Activated naive CD8-positive, alpha-beta T cell treated with anti-CD3 and anti-CD28 coated beads, Interleukin-2, amount 50 U/mL, for 24 hours (primary cell): Measurements from ENCODE around the gene GPRC5C.

ENCODE experiments used
- ATAC-seq: fragments of 150-1000 bp; cut with Tn5 transposase; one replicate; pipeline ENCODE4 v1.10.0; 2021
- DNase-seq: peaks from one replicate; pipeline ENCODE4 v3.0.0; 2021
- H3K27ac Mint-ChIP-seq: one replicate; pipeline ENCODE4 v1.8.0; 2021; ENCODE audit warnings: mild to moderate bottlenecking, mixed read lengths
- H3K27me3 Mint-ChIP-seq: one replicate; pipeline ENCODE4 v1.8.0; 2021; ENCODE audit warnings: mixed read lengths
- H3K36me3 Mint-ChIP-seq: one replicate; pipeline ENCODE4 v1.8.0; 2021; ENCODE audit warnings: low read depth, mixed read lengths
- H3K4me1 Mint-ChIP-seq: one replicate; pipeline ENCODE4 v1.8.0; 2021; ENCODE audit warnings: mixed read lengths
- H3K4me3 Mint-ChIP-seq: one replicate; pipeline ENCODE4 v1.8.0; 2021; ENCODE audit warnings: mild to moderate bottlenecking, moderate library complexity, mixed read lengths
- H3K9me3 Mint-ChIP-seq: one replicate; pipeline ENCODE4 v1.8.0; 2021; ENCODE audit warnings: mixed read lengths

Gene GPRC5C

DNA sequence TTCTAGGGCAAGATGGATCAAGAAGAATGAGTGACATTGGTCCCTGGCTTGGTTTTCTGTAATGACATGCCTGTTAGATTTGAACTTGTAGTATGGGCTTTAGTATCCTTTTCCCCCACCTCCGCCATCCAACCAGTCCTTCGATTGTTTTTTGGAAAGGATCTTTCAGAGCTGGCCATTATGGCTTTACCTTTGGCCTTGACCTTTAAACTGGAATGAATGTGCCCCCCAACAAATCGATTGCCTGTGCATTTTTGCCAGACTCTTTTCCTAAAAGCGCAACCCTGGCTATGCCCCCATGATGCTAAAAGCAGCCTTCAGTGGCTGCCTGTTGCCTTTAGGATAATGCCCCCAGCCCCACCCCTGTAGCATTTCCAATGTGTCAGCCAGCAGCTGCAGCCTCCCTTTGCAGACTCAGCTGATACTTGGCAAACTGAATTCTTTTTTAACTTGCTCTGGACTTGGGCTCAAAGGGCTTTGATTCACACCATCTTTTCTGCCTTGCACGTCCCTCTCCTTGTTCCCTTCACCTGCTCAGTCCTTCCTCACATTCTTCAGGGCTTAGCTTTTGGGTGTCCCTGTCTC lies 4.0 kb downstream of the GPRC5C start:
- Mint-ChIP-seq H3K4me1 (peaks cover 12% of the 10 kb centered on the region), H3K27ac (no peak overlapping the region), H3K4me3 (no peak overlapping the region), H3K9me3 (peaks cover 25% of the 10 kb centered on the region), H3K27me3 (peaks cover 39% of the 10 kb centered on the region), H3K36me3 (peaks cover 3% of the 10 kb centered on the region)
- no peak for ATAC-seq
- no peak for DNase-seq

DNA sequence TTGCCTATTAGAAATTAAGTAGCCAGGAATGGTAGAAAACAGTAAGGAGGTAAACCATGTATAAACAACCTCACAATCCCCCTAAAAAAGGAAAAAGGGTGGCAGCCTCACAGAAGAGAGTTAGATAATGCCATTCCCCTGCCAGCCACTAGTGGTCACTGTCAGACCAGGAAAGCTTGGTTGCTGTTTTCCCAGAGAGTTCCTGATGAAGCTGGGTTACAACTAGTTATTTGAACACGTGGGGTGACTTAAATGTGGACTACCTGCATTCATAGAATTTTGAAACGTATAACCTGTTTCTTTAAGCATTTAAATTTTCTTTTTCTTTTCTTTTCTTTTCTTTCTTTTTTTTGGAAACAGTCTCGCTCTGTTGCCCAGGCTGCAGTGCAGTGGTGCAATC lies 5.8 kb downstream of the GPRC5C start:
- ATAC-seq (no peak), DNase-seq (no peak)
- peaks cover 3% of the 10 kb centered on the region for H3K36me3 Mint-ChIP-seq
- peaks cover 25% of the 10 kb centered on the region for H3K9me3 Mint-ChIP-seq
- H3K4me3 Mint-ChIP-seq, result no peak overlapping the region
- peaks cover 5% of the 10 kb centered on the region for H3K4me1 Mint-ChIP-seq
- no peak overlapping the region for H3K27ac Mint-ChIP-seq
- peaks cover 29% of the 10 kb centered on the region for H3K27me3 Mint-ChIP-seq

DNA sequence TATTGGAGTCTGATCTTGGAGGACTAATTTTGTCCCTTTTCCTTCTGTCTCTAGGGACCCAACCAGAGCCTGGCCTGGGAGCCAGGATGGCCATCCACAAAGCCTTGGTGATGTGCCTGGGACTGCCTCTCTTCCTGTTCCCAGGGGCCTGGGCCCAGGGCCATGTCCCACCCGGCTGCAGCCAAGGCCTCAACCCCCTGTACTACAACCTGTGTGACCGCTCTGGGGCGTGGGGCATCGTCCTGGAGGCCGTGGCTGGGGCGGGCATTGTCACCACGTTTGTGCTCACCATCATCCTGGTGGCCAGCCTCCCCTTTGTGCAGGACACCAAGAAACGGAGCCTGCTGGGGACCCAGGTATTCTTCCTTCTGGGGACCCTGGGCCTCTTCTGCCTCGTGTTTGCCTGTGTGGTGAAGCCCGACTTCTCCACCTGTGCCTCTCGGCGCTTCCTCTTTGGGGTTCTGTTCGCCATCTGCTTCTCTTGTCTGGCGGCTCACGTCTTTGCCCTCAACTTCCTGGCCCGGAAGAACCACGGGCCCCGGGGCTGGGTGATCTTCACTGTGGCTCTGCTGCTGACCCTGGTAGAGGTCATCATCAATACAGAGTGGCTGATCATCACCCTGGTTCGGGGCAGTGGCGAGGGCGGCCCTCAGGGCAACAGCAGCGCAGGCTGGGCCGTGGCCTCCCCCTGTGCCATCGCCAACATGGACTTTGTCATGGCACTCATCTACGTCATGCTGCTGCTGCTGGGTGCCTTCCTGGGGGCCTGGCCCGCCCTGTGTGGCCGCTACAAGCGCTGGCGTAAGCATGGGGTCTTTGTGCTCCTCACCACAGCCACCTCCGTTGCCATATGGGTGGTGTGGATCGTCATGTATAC lies 8.0 kb downstream of the GPRC5C start:
- H3K27ac Mint-ChIP-seq, result no peak overlapping the region
- H3K4me1 Mint-ChIP-seq, result peaks cover 11% of the 10 kb centered on the region
- H3K9me3 Mint-ChIP-seq, result peaks cover 25% of the 10 kb centered on the region
- no peak for DNase-seq
- H3K4me3 Mint-ChIP-seq, result no peak overlapping the region
- H3K36me3 Mint-ChIP-seq, result peaks cover 3% of the 10 kb centered on the region
- ATAC-seq, result no peak
- H3K27me3 Mint-ChIP-seq, result peaks cover 13% of the 10 kb centered on the region

GRCh38 chr17:74441537-74441936 lies 9.6 kb downstream of the GPRC5C start:
- no peak for DNase-seq
- H3K27me3 Mint-ChIP-seq, result peaks cover 2% of the 10 kb centered on the region
- no peak for ATAC-seq
- H3K27ac Mint-ChIP-seq, result no peak overlapping the region
- H3K9me3 Mint-ChIP-seq, result peaks cover 20% of the 10 kb centered on the region
- H3K4me3 Mint-ChIP-seq, result no peak overlapping the region
- H3K4me1 Mint-ChIP-seq, result peaks cover 12% of the 10 kb centered on the region
- H3K36me3 Mint-ChIP-seq, result peaks cover 3% of the 10 kb centered on the region

DNA sequence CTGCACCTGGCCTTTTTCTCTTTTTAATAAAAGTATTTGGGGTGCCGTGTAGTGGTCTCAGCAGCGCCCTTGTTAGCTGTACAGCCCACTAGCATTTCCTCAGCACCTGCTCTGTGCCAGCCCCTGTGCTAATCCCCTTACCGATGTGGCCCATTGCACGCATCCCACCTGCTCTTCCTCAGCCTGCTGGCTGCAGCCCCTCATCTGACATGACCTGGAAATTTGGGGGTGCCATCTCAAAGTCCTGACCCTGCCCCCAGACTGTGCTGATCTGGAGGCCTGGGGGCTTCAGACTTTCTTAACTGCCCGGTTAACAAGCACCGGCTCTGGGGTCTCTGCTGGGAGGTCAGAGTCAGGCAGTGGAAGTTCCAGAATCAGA lies 10.4 kb downstream of the GPRC5C start:
- peaks cover 4% of the 10 kb centered on the region for H3K27me3 Mint-ChIP-seq
- H3K4me3 Mint-ChIP-seq, result no peak overlapping the region

DNA sequence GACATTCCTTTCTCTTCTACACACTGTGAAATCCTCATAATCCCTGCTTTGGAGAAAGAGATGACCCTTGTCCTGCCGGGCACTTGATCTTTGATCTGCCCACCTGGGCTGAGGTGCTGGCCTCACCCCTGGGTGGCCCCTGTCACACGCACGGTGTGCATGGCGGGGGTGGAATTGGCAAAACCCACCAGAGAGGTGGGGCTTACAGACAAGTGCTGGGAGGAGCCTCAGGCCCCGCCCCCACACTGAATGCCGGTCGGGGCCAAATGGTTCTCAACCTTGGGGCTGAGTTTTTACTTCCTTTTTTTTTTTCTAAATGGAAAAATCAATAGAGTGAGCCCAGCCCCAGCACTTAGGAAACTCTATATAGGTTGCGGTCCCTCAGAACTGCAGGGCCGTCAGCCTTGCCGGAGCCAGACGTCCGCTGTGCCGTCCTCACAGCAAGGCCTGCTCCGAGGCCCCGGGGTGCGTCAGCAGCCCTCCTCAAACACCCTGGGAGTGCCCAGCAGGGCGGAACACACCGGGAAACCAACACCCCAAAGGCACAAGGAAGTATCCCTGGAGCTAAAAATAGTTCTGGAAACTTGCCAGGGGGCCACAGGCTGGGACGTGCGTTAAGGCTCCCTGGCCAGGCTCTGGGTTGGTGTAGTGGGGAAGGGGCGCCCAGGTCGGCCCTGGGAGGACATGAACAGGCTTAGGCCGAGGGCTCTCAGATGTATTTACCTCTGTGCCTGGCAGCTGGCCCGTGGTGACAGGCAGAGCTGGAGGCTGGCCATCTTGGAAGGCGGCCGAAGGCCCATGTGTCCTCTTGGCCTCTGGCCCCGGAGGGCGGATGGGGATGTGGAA lies 11.0 kb downstream of the GPRC5C start:
- Mint-ChIP-seq H3K9me3 (peaks cover 7% of the 10 kb centered on the region), H3K27ac (no peak overlapping the region), H3K4me3 (no peak overlapping the region), H3K36me3 (peaks cover 3% of the 10 kb centered on the region), H3K27me3 (peaks cover 4% of the 10 kb centered on the region), H3K4me1 (peaks cover 17% of the 10 kb centered on the region)
- peak; percentile 48 for ATAC-seq
- peak; percentile 51 for DNase-seq

More for the DNA sequence above, 10.4 kb downstream of the GPRC5C start:
- no peak overlapping the region for H3K27ac Mint-ChIP-seq
- peaks cover 3% of the 10 kb centered on the region for H3K36me3 Mint-ChIP-seq
- peaks cover 17% of the 10 kb centered on the region for H3K4me1 Mint-ChIP-seq
- peaks cover 13% of the 10 kb centered on the region for H3K9me3 Mint-ChIP-seq
- ATAC-seq (no peak), DNase-seq (no peak)

DNA sequence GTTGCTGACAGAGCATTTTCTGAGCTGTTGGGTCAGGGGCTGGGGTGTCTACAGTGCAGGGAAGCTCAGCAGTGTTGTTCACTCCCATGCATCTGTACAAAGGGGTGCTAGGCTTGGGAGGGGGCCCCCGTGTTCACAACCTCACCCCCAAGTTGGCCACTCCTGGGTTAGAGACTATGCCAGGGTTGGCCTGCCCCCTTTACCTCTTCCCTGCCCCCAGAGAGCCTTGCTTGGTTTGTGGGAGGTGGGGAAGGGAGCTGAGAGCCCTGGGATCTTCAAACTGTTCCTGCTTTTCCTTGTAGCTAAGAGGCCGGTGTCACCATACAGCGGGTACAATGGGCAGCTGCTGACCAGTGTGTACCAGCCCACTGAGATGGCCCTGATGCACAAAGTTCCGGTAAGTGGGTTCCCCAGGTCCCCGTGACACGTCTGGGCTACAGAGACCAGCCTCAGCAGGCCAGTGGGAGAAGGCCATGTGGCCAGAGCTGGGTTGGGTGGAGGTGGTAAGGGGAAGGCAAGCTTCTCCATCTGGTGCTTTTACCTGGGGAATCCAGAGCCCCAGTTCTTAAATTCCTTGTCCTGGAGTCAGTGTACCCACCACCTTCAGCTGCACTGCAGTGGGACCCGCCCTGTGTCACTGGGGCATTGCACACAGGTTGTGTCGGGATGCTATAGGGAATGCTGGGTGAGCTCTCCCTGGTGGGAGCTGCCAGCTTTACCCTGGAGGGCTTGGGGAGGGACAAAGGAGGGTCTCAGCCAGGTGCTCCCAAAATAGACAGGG lies 11.8 kb downstream of the GPRC5C start:
- Mint-ChIP-seq H3K4me3 (no peak overlapping the region), H3K27ac (no peak overlapping the region)

GRCh38 chr17:74444406-74444805 lies 12.5 kb downstream of the GPRC5C start:
- Mint-ChIP-seq H3K27ac (no peak overlapping the region), H3K27me3 (peaks cover 4% of the 10 kb centered on the region), H3K36me3 (no peaks in the 10 kb centered on the region), H3K9me3 (no peaks in the 10 kb centered on the region), H3K4me3 (no peak overlapping the region), H3K4me1 (peaks cover 17% of the 10 kb centered on the region)
- no peak for ATAC-seq
- no peak for DNase-seq

More for the DNA sequence above, 11.8 kb downstream of the GPRC5C start:
- Mint-ChIP-seq H3K9me3 (peaks cover 2% of the 10 kb centered on the region), H3K27me3 (peaks cover 4% of the 10 kb centered on the region), H3K4me1 (peaks cover 17% of the 10 kb centered on the region), H3K36me3 (peaks cover under 1% of the 10 kb centered on the region)
- no peak for ATAC-seq
- no peak for DNase-seq

DNA sequence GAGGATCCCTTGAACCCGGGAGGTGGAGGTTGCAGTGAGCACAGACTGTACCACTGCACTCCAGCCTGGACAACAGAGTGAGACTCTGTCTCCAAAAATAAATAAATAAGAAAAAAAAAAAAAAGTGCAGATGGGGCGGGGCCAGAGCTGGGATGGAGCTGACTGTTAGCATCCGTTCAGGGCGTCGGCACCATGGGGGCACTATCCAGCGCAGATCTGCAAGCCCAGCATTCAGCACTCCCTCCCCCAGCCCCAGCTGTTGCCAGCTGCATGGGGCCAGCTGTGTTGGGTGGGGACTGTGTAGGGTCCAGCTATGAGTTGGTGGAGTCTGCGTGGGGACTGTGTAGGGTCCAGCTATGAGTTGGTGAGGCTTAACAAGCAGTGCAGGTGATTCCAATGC lies 13.3 kb downstream of the GPRC5C start:
- H3K4me3 Mint-ChIP-seq, result no peak overlapping the region
- ATAC-seq, result no peak

GRCh38 chr17:74446551-74447500 lies 14.9 kb downstream of the GPRC5C start:
- peak; percentile 56 for DNase-seq
- H3K9me3 Mint-ChIP-seq, result no peaks in the 10 kb centered on the region
- no peaks in the 10 kb centered on the region for H3K36me3 Mint-ChIP-seq
- peak overlapping the region; percentile 38 for H3K4me3 Mint-ChIP-seq
- H3K27me3 Mint-ChIP-seq, result peaks cover 2% of the 10 kb centered on the region
- H3K4me1 Mint-ChIP-seq, result peaks cover 16% of the 10 kb centered on the region
- H3K27ac Mint-ChIP-seq, result peak overlapping the region; percentile 46
- ATAC-seq, result peak; percentile 74

More for the DNA sequence above, 13.3 kb downstream of the GPRC5C start:
- H3K4me1 Mint-ChIP-seq, result peaks cover 16% of the 10 kb centered on the region
- no peaks in the 10 kb centered on the region for H3K36me3 Mint-ChIP-seq
- H3K27me3 Mint-ChIP-seq, result peaks cover 4% of the 10 kb centered on the region
- DNase-seq, result no peak
- no peaks in the 10 kb centered on the region for H3K9me3 Mint-ChIP-seq
- H3K27ac Mint-ChIP-seq, result no peak overlapping the region

- DNase-seq, result no peak
- H3K27ac Mint-ChIP-seq, result no peak overlapping the region
- ATAC-seq, result no peak
- no peak overlapping the region for H3K4me3 Mint-ChIP-seq
- peaks cover 3% of the 10 kb centered on the region for H3K27me3 Mint-ChIP-seq
- no peaks in the 10 kb centered on the region for H3K9me3 Mint-ChIP-seq
- H3K4me1 Mint-ChIP-seq, result peaks cover 16% of the 10 kb centered on the region
- H3K36me3 Mint-ChIP-seq, result no peaks in the 10 kb centered on the region
These were observed 15.8 kb downstream of the GPRC5C start for GRCh38 chr17:74447628-74448159.

DNA sequence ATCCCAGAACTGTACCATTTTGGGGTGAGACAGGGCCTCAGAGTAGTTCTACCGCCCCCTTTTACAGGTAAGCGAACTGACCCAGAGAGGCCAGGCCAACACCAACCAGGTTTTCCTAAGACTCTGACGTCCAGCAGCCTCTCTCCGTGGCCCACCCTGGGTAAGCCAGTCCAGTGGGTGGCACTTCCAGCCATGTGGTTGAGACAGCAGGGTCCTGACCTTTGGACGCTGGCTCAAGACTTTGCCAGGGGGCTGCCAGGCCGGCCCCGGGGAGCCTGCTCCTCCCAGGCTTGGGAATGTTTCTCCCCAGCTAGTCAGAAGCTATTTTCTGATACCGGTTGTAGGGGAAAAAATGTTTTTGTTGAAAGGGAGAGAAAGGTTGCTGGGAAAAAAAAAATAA lies 16.9 kb downstream of the GPRC5C start:
- Mint-ChIP-seq H3K27ac (no peak overlapping the region), H3K36me3 (no peaks in the 10 kb centered on the region), H3K9me3 (no peaks in the 10 kb centered on the region), H3K4me1 (peaks cover 14% of the 10 kb centered on the region), H3K4me3 (no peak overlapping the region), H3K27me3 (peaks cover 6% of the 10 kb centered on the region)
- no peak for DNase-seq
- no peak for ATAC-seq

GRCh38 chr17:74449306-74449705 lies 17.4 kb downstream of the GPRC5C start:
- H3K4me1 Mint-ChIP-seq, result peaks cover 14% of the 10 kb centered on the region
- no peak overlapping the region for H3K27ac Mint-ChIP-seq
- H3K36me3 Mint-ChIP-seq, result no peaks in the 10 kb centered on the region
- no peak for DNase-seq
- peaks cover 6% of the 10 kb centered on the region for H3K27me3 Mint-ChIP-seq
- no peaks in the 10 kb centered on the region for H3K9me3 Mint-ChIP-seq
- no peak overlapping the region for H3K4me3 Mint-ChIP-seq
- no peak for ATAC-seq
